HepG2 (cell line): Measurements from ENCODE around the gene UBE2M. TPM values are rescaled to one million over a fixed set of nuclear protein-coding genes. Genes with fewer than 3 reads are reported as not detected.

Experiments used
- PHF21A ChIP-seq: sonication (generic); formaldehyde crosslinking; IDR thresholded peaks from 2 replicates; pipeline ENCODE4 v1.5.0; 2020; ENCODE audit warnings: mild to moderate bottlenecking, missing genetic modification reagents
- SP140L ChIP-seq: sonication (generic); formaldehyde crosslinking; IDR thresholded peaks from 2 replicates; pipeline ENCODE4 v1.4.0; 2020; ENCODE audit warnings: missing genetic modification reagents, borderline replicate concordance
- ZMYM3 ChIP-seq: sonication (generic); formaldehyde crosslinking; IDR thresholded peaks from 2 replicates; pipeline ENCODE4 v1.5.1; 2020; ENCODE audit warnings: mild to moderate bottlenecking, missing genetic modification reagents
- ZNF589 ChIP-seq: sonication (generic); formaldehyde crosslinking; conservative IDR thresholded peaks from 2 replicates; pipeline ENCODE4 v1.8.0; 2022; ENCODE audit warnings: mild to moderate bottlenecking, moderate library complexity, missing genetic modification reagents
- ZNF687 ChIP-seq: sonication (generic); formaldehyde crosslinking; IDR thresholded peaks from 2 replicates; pipeline ENCODE4 v1.5.1; 2020; ENCODE audit warnings: mild to moderate bottlenecking, missing genetic modification reagents, moderate library complexity
- ZNF792 ChIP-seq: IDR thresholded peaks from 2 replicates; pipeline ENCODE4 v1.6.1; 2016
- polyA plus RNA-seq, 8 experiments: library from polyadenylated mRNA; depleted of rRNA in 3 of 8; stranded (reverse) in 7 of 8; unstranded in 1 of 8; fragments of >200 nt; fragmentation: Illumina TruSeq in 4 of 8; extraction: Trizol in 4 of 8; gene quantifications; 2 replicates each; pipeline versions ENCODE4 v1.2.1 to v1.2.3, GENCODE V29; 2011 to 2016; ENCODE audit warnings: low read depth in 4 of 8, missing spikeins in 1 of 8, mixed read lengths in 1 of 8; ENCODE audit not compliant: insufficient read depth in 1 of 8
- total RNA-seq, 5 experiments: library from RNA; depleted of rRNA; stranded (reverse); fragments of >200 nt; fragmentation: Illumina TruSeq; extraction: Trizol; gene quantifications; 2 replicates each; pipeline ENCODE4 v1.2.3, GENCODE V29; 2016; ENCODE audit warnings: low read depth in 1 of 5
- TF ChIP-seq, protein P1 (sequence below), 2 experiments: sonication (generic) in 1 of 2; formaldehyde crosslinking in 1 of 2; IDR thresholded peaks; 2 replicates each; pipeline versions ENCODE4 v1.4.0 to v1.6.1; 2016 to 2020; ENCODE audit warnings: borderline replicate concordance in 1 of 2, low read depth in 1 of 2, mild to moderate bottlenecking in 1 of 2, missing genetic modification reagents in 1 of 2
- TF ChIP-seq, protein P2 (sequence below): sonication (generic); formaldehyde crosslinking; IDR thresholded peaks from 2 replicates; pipeline ENCODE4 v1.4.0; 2020; ENCODE audit warnings: missing genetic modification reagents, borderline replicate concordance
- TF ChIP-seq, protein P3 (sequence below), 2 experiments: sonication (generic) in 1 of 2; formaldehyde crosslinking in 1 of 2; IDR thresholded peaks; 2 replicates each; pipeline versions ENCODE4 v1.4.0 to v1.6.1; 2018 to 2020; ENCODE audit warnings: missing genetic modification reagents in 2 of 2, borderline replicate concordance in 1 of 2, low read depth in 1 of 2, mild to moderate bottlenecking in 1 of 2, missing biosample characterization in 1 of 2
- TF ChIP-seq, protein P4 (sequence below): sonication (generic); formaldehyde crosslinking; IDR thresholded peaks from 2 replicates; pipeline ENCODE4 v1.5.1; 2020; ENCODE audit warnings: missing genetic modification reagents, mild to moderate bottlenecking, borderline replicate concordance

UBE2M gene
- total and polyA plus RNA-seq, 2 of the 13 experiments (the other 11 are each of a cell fraction or from before 2014, with no cell fraction given) = 36.2 to 50.3 TPM

- TF ChIP-seq, protein P1, sequence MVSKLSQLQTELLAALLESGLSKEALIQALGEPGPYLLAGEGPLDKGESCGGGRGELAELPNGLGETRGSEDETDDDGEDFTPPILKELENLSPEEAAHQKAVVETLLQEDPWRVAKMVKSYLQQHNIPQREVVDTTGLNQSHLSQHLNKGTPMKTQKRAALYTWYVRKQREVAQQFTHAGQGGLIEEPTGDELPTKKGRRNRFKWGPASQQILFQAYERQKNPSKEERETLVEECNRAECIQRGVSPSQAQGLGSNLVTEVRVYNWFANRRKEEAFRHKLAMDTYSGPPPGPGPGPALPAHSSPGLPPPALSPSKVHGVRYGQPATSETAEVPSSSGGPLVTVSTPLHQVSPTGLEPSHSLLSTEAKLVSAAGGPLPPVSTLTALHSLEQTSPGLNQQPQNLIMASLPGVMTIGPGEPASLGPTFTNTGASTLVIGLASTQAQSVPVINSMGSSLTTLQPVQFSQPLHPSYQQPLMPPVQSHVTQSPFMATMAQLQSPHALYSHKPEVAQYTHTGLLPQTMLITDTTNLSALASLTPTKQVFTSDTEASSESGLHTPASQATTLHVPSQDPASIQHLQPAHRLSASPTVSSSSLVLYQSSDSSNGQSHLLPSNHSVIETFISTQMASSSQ (IDR thresholded peaks at IDR 0.05; ENCODE audit: low read depth) = no peak; the same call in 1 of the 2 replicates
- TF ChIP-seq, protein P1 (CRISPR knock-in tag; IDR thresholded peaks at IDR 0.05; ENCODE audit: borderline replicate concordance) = peak; percentile 68
- TF ChIP-seq ZMYM3 (0 out of 2 replicates have a peak, but pooled peaks have one; percentile 50), PHF21A (peak; percentile 63), SP140L (CRISPR knock-in tag) (no peak), ZNF589 (CRISPR knock-in tag) (no peak), ZNF792 (CRISPR knock-in tag) (peak; percentile 38; the same call in 1 of the 2 replicates), ZNF687 (peak; percentile 93)
- TF ChIP-seq, protein P2, sequence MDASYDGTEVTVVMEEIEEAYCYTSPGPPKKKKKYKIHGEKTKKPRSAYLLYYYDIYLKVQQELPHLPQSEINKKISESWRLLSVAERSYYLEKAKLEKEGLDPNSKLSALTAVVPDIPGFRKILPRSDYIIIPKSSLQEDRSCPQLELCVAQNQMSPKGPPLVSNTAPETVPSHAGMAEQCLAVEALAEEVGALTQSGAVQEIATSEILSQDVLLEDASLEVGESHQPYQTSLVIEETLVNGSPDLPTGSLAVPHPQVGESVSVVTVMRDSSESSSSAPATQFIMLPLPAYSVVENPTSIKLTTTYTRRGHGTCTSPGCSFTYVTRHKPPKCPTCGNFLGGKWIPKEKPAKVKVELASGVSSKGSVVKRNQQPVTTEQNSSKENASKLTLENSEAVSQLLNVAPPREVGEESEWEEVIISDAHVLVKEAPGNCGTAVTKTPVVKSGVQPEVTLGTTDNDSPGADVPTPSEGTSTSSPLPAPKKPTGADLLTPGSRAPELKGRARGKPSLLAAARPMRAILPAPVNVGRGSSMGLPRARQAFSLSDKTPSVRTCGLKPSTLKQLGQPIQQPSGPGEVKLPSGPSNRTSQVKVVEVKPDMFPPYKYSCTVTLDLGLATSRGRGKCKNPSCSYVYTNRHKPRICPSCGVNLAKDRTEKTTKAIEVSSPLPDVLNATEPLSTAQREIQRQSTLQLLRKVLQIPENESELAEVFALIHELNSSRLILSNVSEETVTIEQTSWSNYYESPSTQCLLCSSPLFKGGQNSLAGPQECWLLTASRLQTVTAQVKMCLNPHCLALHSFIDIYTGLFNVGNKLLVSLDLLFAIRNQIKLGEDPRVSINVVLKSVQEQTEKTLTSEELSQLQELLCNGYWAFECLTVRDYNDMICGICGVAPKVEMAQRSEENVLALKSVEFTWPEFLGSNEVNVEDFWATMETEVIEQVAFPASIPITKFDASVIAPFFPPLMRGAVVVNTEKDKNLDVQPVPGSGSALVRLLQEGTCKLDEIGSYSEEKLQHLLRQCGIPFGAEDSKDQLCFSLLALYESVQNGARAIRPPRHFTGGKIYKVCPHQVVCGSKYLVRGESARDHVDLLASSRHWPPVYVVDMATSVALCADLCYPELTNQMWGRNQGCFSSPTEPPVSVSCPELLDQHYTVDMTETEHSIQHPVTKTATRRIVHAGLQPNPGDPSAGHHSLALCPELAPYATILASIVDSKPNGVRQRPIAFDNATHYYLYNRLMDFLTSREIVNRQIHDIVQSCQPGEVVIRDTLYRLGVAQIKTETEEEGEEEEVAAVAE (CRISPR knock-in tag) = no peak
- TF ChIP-seq, protein P3, sequence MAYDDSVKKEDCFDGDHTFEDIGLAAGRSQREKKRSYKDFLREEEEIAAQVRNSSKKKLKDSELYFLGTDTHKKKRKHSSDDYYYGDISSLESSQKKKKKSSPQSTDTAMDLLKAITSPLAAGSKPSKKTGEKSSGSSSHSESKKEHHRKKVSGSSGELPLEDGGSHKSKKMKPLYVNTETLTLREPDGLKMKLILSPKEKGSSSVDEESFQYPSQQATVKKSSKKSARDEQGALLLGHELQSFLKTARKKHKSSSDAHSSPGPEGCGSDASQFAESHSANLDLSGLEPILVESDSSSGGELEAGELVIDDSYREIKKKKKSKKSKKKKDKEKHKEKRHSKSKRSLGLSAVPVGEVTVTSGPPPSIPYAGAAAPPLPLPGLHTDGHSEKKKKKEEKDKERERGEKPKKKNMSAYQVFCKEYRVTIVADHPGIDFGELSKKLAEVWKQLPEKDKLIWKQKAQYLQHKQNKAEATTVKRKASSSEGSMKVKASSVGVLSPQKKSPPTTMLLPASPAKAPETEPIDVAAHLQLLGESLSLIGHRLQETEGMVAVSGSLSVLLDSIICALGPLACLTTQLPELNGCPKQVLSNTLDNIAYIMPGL (CRISPR knock-in tag; IDR thresholded peaks at IDR 0.05; ENCODE audit: borderline replicate concordance in 1 of 2, low read depth in 1 of 2) = 0 out of 4 replicates have a peak, but pooled peaks of 1 of the 2 experiments have one; percentile 36
- TF ChIP-seq, protein P4, sequence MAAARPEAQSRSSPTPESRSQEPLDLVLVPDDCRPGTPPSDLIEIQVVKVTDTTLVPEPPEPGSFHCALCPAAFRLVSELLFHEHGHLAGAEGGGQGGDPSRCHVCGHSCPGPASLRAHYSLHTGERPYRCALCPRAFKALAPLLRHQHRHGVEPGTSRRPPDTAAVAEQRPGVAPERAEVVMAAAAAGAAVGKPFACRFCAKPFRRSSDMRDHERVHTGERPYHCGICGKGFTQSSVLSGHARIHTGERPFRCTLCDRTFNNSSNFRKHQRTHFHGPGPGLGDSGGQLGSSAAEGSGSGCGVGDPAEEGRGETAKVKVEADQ (CRISPR knock-in tag) = peak; percentile 79
These were observed 46.8 kb downstream of the UBE2M start, which contains the start of gene SLC27A5 (continued) for GRCh38 chr19:58511353-58512208.
